Choroid plexus epithelial cell (primary cell): ENCODE measurements around the gene SLC16A3.

Source experiments
- DNase-seq: peaks from one replicate; pipeline ENCODE4 v3.0.0-alpha.2; 2010; ENCODE audit warnings: low read depth
- H3K4me3 ChIP-seq: 2 replicates; pipeline ENCODE4 v1.5.1; 2011; ENCODE audit warnings: low read depth, mild to moderate bottlenecking, control low read depth, low read length, moderate library complexity
- CTCF ChIP-seq: conservative IDR thresholded peaks from 2 replicates; pipeline ENCODE4 v1.5.1; 2011; ENCODE audit warnings: low read depth, mild to moderate bottlenecking, control low read depth, inconsistent platforms, low read length, moderate library complexity

SLC16A3 gene

GRCh38 chr17:82219083-82219482, 9.8 kb upstream of the SLC16A3 start:
- H3K4me3 ChIP-seq: no peak overlapping the region
- TF ChIP-seq CTCF: no peak
- no peak for DNase-seq

- DNase-seq: no peak
Measured at GRCh38 chr17:82219753-82220709, 8.8 kb upstream of the SLC16A3 start.

GRCh38 chr17:82221341-82221902, 7.4 kb upstream of the SLC16A3 start:
- no peak for TF ChIP-seq CTCF
- no peak overlapping the region for H3K4me3 ChIP-seq
- DNase-seq: no peak

More at GRCh38 chr17:82219753-82220709, 8.8 kb upstream of the SLC16A3 start:
- H3K4me3 ChIP-seq: no peak overlapping the region
- no peak for TF ChIP-seq CTCF

- H3K4me3 ChIP-seq: no peak overlapping the region
- no peak for DNase-seq
- no peak for TF ChIP-seq CTCF
Measured at GRCh38 chr17:82222816-82223215, 6.0 kb upstream of the SLC16A3 start.

GRCh38 chr17:82223517-82223916, 5.3 kb upstream of the SLC16A3 start:
- no peak overlapping the region for H3K4me3 ChIP-seq
- DNase-seq: no peak
- TF ChIP-seq CTCF: no peak

- DNase-seq: no peak
- no peak overlapping the region for H3K4me3 ChIP-seq
- TF ChIP-seq CTCF: no peak
Measured at GRCh38 chr17:82224666-82225065, 4.2 kb upstream of the SLC16A3 start.
